Astrocyte (in vitro differentiated cells and primary cell): ENCODE measurements around the gene DHPS.

Experiments used
- CTCF ChIP-seq: IDR thresholded peaks from 2 replicates; pipeline ENCODE4 v1.5.1; 2011; ENCODE audit warnings: low read depth, mild to moderate bottlenecking, inconsistent platforms, low read length, moderate library complexity; ENCODE audit not compliant: insufficient read depth
- EZH2 ChIP-seq: IDR thresholded peaks from 2 replicates; pipeline ENCODE4 v1.6.1; 2012; ENCODE audit warnings: mild to moderate bottlenecking, low read length, inconsistent platforms; ENCODE audit not compliant: insufficient read depth

DNA sequence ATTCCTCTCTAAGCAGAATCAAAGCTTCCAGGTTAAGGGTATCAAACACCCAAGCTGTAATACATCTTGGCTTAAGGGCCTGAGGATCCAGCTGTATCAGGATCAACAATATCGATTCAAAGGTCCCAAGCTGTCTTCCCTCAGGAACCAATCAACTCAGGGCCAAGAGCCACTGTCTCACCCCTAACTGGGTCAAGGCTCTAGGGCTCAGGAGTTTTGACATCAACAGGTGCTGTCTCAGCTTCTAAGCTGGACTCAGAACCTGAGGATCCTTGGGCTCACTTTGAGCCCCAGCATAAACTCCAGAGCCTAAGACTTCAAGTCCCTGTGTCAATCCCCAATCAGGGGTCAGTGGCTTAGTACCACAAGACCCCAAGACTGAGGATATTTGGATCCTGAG lies 13.8 kb upstream of the DHPS start:
- TF ChIP-seq CTCF (no peak), EZH2 (no peak)
